SW480 (cell line): ENCODE data around the gene RSU1.

Experiments
- DNase-seq: peaks from one replicate; pipeline ENCODE4 v3.0.0-alpha.2; 2016; ENCODE audit warnings: low spot score

Gene RSU1

GRCh38 chr10:16741540-16741939 is 75.7 kb downstream of the RSU1 start:
- no peak for DNase-seq

- DNase-seq = no peak
Observed at GRCh38 chr10:16737420-16737819, 79.8 kb downstream of the RSU1 start.

GRCh38 chr10:16735671-16736070 is 81.6 kb downstream of the RSU1 start:
- no peak for DNase-seq

GRCh38 chr10:16732376-16732775 is 84.8 kb downstream of the RSU1 start:
- DNase-seq = no peak

GRCh38 chr10:16728266-16728665 is 89.0 kb downstream of the RSU1 start:
- no peak for DNase-seq

- no peak for DNase-seq
Observed at GRCh38 chr10:16727666-16728065, 89.6 kb downstream of the RSU1 start.

GRCh38 chr10:16724509-16724908 is 92.7 kb downstream of the RSU1 start:
- DNase-seq = peak; percentile 3

GRCh38 chr10:16720812-16721211 is 96.4 kb downstream of the RSU1 start:
- no peak for DNase-seq

GRCh38 chr10:16717622-16718395 is 99.4 kb downstream of the RSU1 start:
- DNase-seq = no peak

GRCh38 chr10:16716051-16716450 is 101.2 kb downstream of the RSU1 start:
- DNase-seq = no peak

GRCh38 chr10:16713290-16713689 is 103.9 kb downstream of the RSU1 start:
- DNase-seq = no peak

- no peak for DNase-seq
Observed at GRCh38 chr10:16712883-16713282, 104.3 kb downstream of the RSU1 start.

- DNase-seq = no peak
Observed at GRCh38 chr10:16700331-16700730, 116.9 kb downstream of the RSU1 start.

GRCh38 chr10:16699435-16700057 is 117.7 kb downstream of the RSU1 start:
- DNase-seq = no peak

GRCh38 chr10:16698461-16698860 is 118.8 kb downstream of the RSU1 start:
- DNase-seq = no peak

GRCh38 chr10:16690417-16690816 is 126.8 kb downstream of the RSU1 start:
- no peak for DNase-seq

- DNase-seq = no peak
Observed at GRCh38 chr10:16689696-16690095, 127.5 kb downstream of the RSU1 start.

- DNase-seq = no peak
Observed at GRCh38 chr10:16689227-16689626, 128.0 kb downstream of the RSU1 start.

GRCh38 chr10:16686054-16686902 is 130.9 kb downstream of the RSU1 start:
- DNase-seq = no peak

- DNase-seq = no peak
Observed at GRCh38 chr10:16685551-16685950, 131.7 kb downstream of the RSU1 start.

GRCh38 chr10:16681521-16681920 is 135.7 kb downstream of the RSU1 start:
- no peak for DNase-seq

GRCh38 chr10:16679511-16679910 is 137.7 kb downstream of the RSU1 start:
- no peak for DNase-seq

- no peak for DNase-seq
Observed at GRCh38 chr10:16675334-16675733, 141.9 kb downstream of the RSU1 start.
